ENCODE measurements around the gene CRYBG1.

DNA sequence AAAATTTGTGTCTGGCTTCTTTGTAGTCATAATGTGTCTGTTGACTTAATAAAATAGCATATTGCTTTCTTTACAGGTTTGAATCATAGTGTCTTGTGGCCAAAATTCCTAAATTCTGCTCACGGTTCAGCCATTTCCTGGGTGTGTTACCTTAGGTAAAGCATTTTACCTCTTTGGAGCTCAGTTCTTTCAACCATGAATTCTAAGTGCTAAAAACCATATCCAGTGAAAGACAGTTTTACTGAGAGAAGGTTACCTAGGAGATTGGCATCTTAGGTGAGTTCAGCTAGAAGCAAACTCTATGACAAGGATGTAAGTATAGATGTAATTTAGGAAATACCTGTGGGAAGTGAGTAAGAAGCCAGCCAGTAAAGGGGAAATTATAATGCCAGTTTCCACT, 20.7 kb downstream of the CRYBG1 start:
- TF ChIP-seq, protein P1, sequence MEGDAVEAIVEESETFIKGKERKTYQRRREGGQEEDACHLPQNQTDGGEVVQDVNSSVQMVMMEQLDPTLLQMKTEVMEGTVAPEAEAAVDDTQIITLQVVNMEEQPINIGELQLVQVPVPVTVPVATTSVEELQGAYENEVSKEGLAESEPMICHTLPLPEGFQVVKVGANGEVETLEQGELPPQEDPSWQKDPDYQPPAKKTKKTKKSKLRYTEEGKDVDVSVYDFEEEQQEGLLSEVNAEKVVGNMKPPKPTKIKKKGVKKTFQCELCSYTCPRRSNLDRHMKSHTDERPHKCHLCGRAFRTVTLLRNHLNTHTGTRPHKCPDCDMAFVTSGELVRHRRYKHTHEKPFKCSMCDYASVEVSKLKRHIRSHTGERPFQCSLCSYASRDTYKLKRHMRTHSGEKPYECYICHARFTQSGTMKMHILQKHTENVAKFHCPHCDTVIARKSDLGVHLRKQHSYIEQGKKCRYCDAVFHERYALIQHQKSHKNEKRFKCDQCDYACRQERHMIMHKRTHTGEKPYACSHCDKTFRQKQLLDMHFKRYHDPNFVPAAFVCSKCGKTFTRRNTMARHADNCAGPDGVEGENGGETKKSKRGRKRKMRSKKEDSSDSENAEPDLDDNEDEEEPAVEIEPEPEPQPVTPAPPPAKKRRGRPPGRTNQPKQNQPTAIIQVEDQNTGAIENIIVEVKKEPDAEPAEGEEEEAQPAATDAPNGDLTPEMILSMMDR (IDR thresholded peaks at IDR 0.05): no peak
- no peak for TF ChIP-seq MXD4 (CRISPR knock-in tag; IDR thresholded peaks at IDR 0.05; ENCODE audit: borderline replicate concordance)
- TF ChIP-seq NFYB (CRISPR knock-in tag; conservative IDR thresholded peaks at IDR 0.05; ENCODE audit: low read depth): no peak

All from WTC11 (cell line).